K562 (cell line): Measurements from ENCODE around the gene PEBP1. TPM values are rescaled to one million over a fixed set of nuclear protein-coding genes. Genes with fewer than 3 reads are reported as not detected.

Experiments
- ATAC-seq: fragments of 200-7000 bp; cut with Tn5 transposase; 3 replicates; pipeline ENCODE4 v1.9.1; 2020; ENCODE audit warnings: moderate library complexity
- BruUV-seq: library from RNA; stranded (reverse); fragments of 400-500 nt; replicated peaks from 2 replicates; lab custom pipeline; 2021; lab: Mats Ljungman, UMichigan
- CTCF ChIA-PET: fragments of 300-600 bp; formaldehyde crosslinking; extraction: SDS; loops from one replicate; lab custom pipeline; 2021; ENCODE audit warnings: low intra/inter-chr PET ratio; lab: Yijun Ruan, JAX
- POLR2A ChIA-PET: fragments of 300-600, 350-650 bp; sonication (Branson Sonifier 250); formaldehyde crosslinking; extraction: SDS; loops from one replicate; lab custom pipeline; 2021; ENCODE audit warnings: antibody characterized with exemption, inconsistent platforms; lab: Yijun Ruan, JAX
- DNase-seq, 4 experiments: peaks; one replicate each; pipeline versions ENCODE4 v3.0.0 to v3.0.0-alpha.2; 2011 to 2018; ENCODE audit warnings: low spot score in 3 of 4, mixed read lengths in 3 of 4; ENCODE audit errors: extremely low read depth in 1 of 4
- FAIRE-seq: peaks from 2 replicates; lab custom pipeline; 2011; peaks lifted over from hg19 to GRCh38; lab: Jason Lieb, UNC
- H2AFZ ChIP-seq: 2 replicates; pipeline ENCODE4 v1.6.0; 2011; ENCODE audit warnings: low read depth, low read length, control low read depth, inconsistent platforms
- H3K27ac ChIP-seq: fragments of 200-600 bp; 3 replicates; pipeline ENCODE4 v1.8.0; 2011; ENCODE audit warnings: low read depth, mild to moderate bottlenecking, control low read depth, inconsistent platforms, low read length, moderate library complexity, mixed read lengths; ENCODE audit errors: extremely low read depth
- H3K27me3 ChIP-seq, 2 experiments: fragments of 300-600 bp in 1 of 2; 2 replicates in 1 of 2; 3 replicates in 1 of 2; pipeline versions ENCODE4 v1.6.0 to v1.8.0; 2011; ENCODE audit warnings: inconsistent platforms in 2 of 2, low read length in 2 of 2, mild to moderate bottlenecking in 1 of 2, mixed read lengths in 1 of 2, moderate library complexity in 1 of 2; ENCODE audit not compliant: control insufficient read depth in 2 of 2, insufficient read depth in 2 of 2
- H3K36me3 ChIP-seq: fragments of 300-600 bp; 3 replicates; pipeline ENCODE4 v1.8.0; 2011; ENCODE audit warnings: mild to moderate bottlenecking, low read length, inconsistent platforms; ENCODE audit not compliant: control insufficient read depth, insufficient read depth
- H3K4me1 ChIP-seq, 2 experiments: fragments of 200-600 bp in 1 of 2; replicated peaks in 1 of 2; 2 replicates in 1 of 2; 3 replicates in 1 of 2; pipeline versions ENCODE4 v1.5.1 to v1.8.0; 2011; ENCODE audit warnings: inconsistent platforms in 2 of 2, low read length in 2 of 2, mild to moderate bottlenecking in 1 of 2, mixed read lengths in 1 of 2, moderate library complexity in 1 of 2; ENCODE audit not compliant: control insufficient read depth in 2 of 2, insufficient read depth in 2 of 2
- H3K4me2 ChIP-seq: 2 replicates; pipeline ENCODE4 v1.6.1; 2011; ENCODE audit warnings: low read length, control low read depth, inconsistent platforms, mixed read lengths; ENCODE audit not compliant: insufficient read depth
- H3K4me3 ChIP-seq: fragments of 200-600 bp; sonication (generic), shearing (Covaris generic); 2 replicates; pipeline ENCODE4 v1.5.1; 2016; ENCODE audit warnings: control low read depth, inconsistent platforms
- H3K79me2 ChIP-seq: fragments of 200-600 bp; 3 replicates; pipeline ENCODE4 v1.8.0; 2011; ENCODE audit warnings: low read length, inconsistent platforms; ENCODE audit not compliant: control insufficient read depth, insufficient read depth
- H3K9ac ChIP-seq, 2 experiments: 2 replicates each; pipeline versions ENCODE4 v1.6.0 to v1.6.1; 2011; ENCODE audit warnings: low read depth in 2 of 2, low read length in 2 of 2, control low read depth in 1 of 2, inconsistent platforms in 1 of 2, mild to moderate bottlenecking in 1 of 2, mixed read lengths in 1 of 2; ENCODE audit not compliant: insufficient read depth in 1 of 2
- H3K9me1 ChIP-seq: one replicate; pipeline ENCODE4 v1.6.0; 2011; ENCODE audit warnings: inconsistent platforms, mild to moderate bottlenecking, low read length, moderate library complexity; ENCODE audit not compliant: control insufficient read depth, insufficient read depth
- H3K9me3 ChIP-seq: replicated peaks from 2 replicates; pipeline ENCODE4 v1.5.1; 2011; ENCODE audit warnings: low read depth, low read length, inconsistent platforms; ENCODE audit not compliant: control insufficient read depth, insufficient read depth
- H4K20me1 ChIP-seq: replicated peaks from 2 replicates; pipeline ENCODE4 v1.6.1; 2011; ENCODE audit warnings: low read length, inconsistent platforms, mixed read lengths; ENCODE audit not compliant: control insufficient read depth, insufficient read depth
- AFF1 ChIP-seq, 2 experiments: fragments of 450-650 bp; IDR thresholded peaks; 2 replicates each; pipeline ENCODE4 v1.6.1; 2018; ENCODE audit warnings: mild to moderate bottlenecking in 2 of 2, low read depth in 1 of 2; ENCODE audit not compliant: partially characterized antibody in 2 of 2
- DACH1 ChIP-seq: fragments of 450-650 bp; IDR thresholded peaks from 2 replicates; pipeline ENCODE4 v1.6.1; 2018; ENCODE audit not compliant: partially characterized antibody
- ZFP91 ChIP-seq: sonication (generic); formaldehyde crosslinking; IDR thresholded peaks from 2 replicates; pipeline ENCODE4 v1.8.0; 2022; ENCODE audit warnings: mild to moderate bottlenecking, missing genetic modification reagents
- ZNF384 ChIP-seq: IDR thresholded peaks from 2 replicates; pipeline ENCODE4 v1.6.1; 2012; ENCODE audit warnings: low read depth, low read length, improper control_type of control experiment
- ZNF830 ChIP-seq: fragments of 250-450 bp; sonication (Bioruptor Pico); IDR thresholded peaks from 2 replicates; pipeline ENCODE4 v1.5.0; 2021; ENCODE audit warnings: mild to moderate bottlenecking
- WGBS: fragments of 100-300 bp; shearing (Covaris generic); methylation state at CpG from one replicate; pipeline ENCODE4 v1.1.6; 2016; ENCODE audit warnings: low coverage, mixed read lengths; ENCODE audit not compliant: insufficient coverage; ENCODE audit errors: missing lambda C conversion rate; 5-methylcytosine and 5-hydroxymethylcytosine counted together
- in situ Hi-C: fragments of 300-500 bp; cut with MboI; formaldehyde crosslinking; loops from 4 replicates; pipeline ENCODE4 v1.15.0; 2018; ENCODE audit warnings: inconsistent platforms, mixed read lengths
- intact Hi-C: fragments of 100-400 bp; cut with micrococcal nuclease; formaldehyde crosslinking; loops from 2 replicates; pipeline ENCODE4 v1.14.2; 2022
- polyA plus RNA-seq, 8 experiments: library from polyadenylated mRNA; depleted of rRNA in 4 of 8; stranded (reverse) in 5 of 8; unstranded in 3 of 8; fragments of >200 nt; fragmentation: Nextera tagmentation in 2 of 8; fragmentation: Illumina TruSeq in 1 of 8; extraction: Ambion mirVana in 2 of 8; extraction: Trizol in 1 of 8; gene quantifications; 2 replicates each; pipeline versions ENCODE4 v1.2.1 to v1.2.3, GENCODE V29; 2011 to 2014; ENCODE audit warnings: inconsistent platforms in 1 of 8, missing spikeins in 1 of 8
- total RNA-seq, 7 experiments: library from RNA; depleted of rRNA in 6 of 7; stranded (reverse); fragments of >200 nt in 6 of 7; fragmentation: Illumina TruSeq in 2 of 7; extraction: Trizol in 2 of 7; gene quantifications; 2 replicates each; pipeline versions ENCODE4 v1.2.1 to v1.2.3, GENCODE V29; 2011 to 2021; ENCODE audit warnings: low replicate concordance in 1 of 7

The PEBP1 gene
- total and polyA plus RNA-seq, 9 of the 15 experiments (the other 6 are each of a cell fraction or from before 2014, with no cell fraction given) = 77.3 to 207 (median 153) TPM

DNA sequence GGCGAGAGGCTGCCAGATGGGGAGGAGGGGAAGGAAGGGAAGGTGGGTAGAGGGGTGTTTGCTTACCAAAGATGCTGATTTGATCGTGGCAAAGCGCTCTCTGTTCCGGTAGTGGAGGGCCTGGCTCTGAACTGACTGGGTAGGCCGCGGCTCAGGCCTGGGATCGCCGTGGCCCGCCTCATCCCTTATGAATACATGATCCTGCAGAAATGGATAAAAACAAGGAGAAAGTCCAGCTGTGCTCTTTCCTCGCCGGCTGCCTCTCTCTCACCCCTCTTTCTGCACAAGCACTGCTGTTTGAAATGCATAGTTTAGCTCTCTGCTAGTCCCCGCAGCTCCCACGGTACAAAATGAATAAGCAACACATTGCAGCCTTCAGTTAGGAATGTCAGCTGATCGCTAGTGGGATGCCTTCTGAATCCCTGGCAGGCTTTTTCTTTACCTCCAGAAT is 53.8 kb downstream of the PEBP1 start (continued):
- TF ChIP-seq ZNF830 (CRISPR knock-in tag) = no peak
- TF ChIP-seq AFF1 (IDR thresholded peaks at IDR 0.05; ENCODE audit: low read depth in 1 of 2, partially characterized antibody in 2 of 2) = no peak

GRCh38 chr12:118190266-118190665 is 54.3 kb downstream of the PEBP1 start:
- H3K4me3 ChIP-seq = no peak overlapping the region
- BruUV-seq = no TSS peak
- POLR2A ChIA-PET = interaction anchor here (0.5 to 0.7 kb wide), 2 partner anchors 30 to 1489 kb away, joined by 3 read pairs; no protein-coding TSS in a partner anchor
- in situ Hi-C loops (loop anchor here (25.0 kb wide), 1 partner anchor 172 kb away; the partner anchor contains the start of gene TAOK3), intact Hi-C loops (no loop called here)
- H3K36me3 ChIP-seq = peaks cover 38% of the 10 kb centered on the region; the same call in 1 of the 3 replicates
- 88% methylated on average over 11 of the region's 11 CpGs for whole genome bisulfite sequencing
- CTCF ChIA-PET = no interaction called here
- H2AFZ ChIP-seq = no peak overlapping the region
- no peak overlapping the region for H3K9ac ChIP-seq
- ATAC-seq (no peak), DNase-seq (no peak), FAIRE-seq (no peak)
- no peaks in the 10 kb centered on the region for H3K79me2 ChIP-seq
- no peak overlapping the region for H3K27ac ChIP-seq
- H3K27me3 ChIP-seq = no peaks in the 10 kb centered on the region
- TF ChIP-seq DACH1 (no peak), ZNF384 (peak; percentile 79), ZFP91 (peak; percentile 73)
- peaks cover 0 to 10% of the 10 kb centered on the region in 2 experiments; a peak in 3 of 5 replicates for H3K4me1 ChIP-seq
- no peaks in the 10 kb centered on the region for H4K20me1 ChIP-seq
- no peaks in the 10 kb centered on the region for H3K9me3 ChIP-seq
- H3K9me1 ChIP-seq = no peaks in the 10 kb centered on the region
- H3K4me2 ChIP-seq = no peak overlapping the region
